Spleen (tissue), 7 donors: ENCODE data around the gene FAM117A.

Experiments used
- POLR2AphosphoS5 ChIP-seq, 3 donors: sonication (generic); formaldehyde crosslinking; IDR thresholded peaks; one replicate each; pipeline ENCODE4 v1.5.1; 2017; ENCODE audit warnings: antibody characterized with exemption in 3 of 3
- TF ChIP-seq, protein P1 (sequence below), 11 experiments: fragments of 200-600 bp in 7 of 11; fragments of 450-650 bp in 4 of 11; sonication (generic) in 4 of 11; IDR thresholded peaks in 8 of 11; conservative IDR thresholded peaks in 3 of 11; 1 replicate in 7 of 11; 2 replicates in 4 of 11; pipeline versions ENCODE4 v1.4.0 to v1.8.0; 2016 to 2021; ENCODE audit warnings: antibody characterized with exemption in 11 of 11, inconsistent platforms in 4 of 11, mild to moderate bottlenecking in 1 of 11
- donor health status: DM: no; HTN: no; CAD: no; lungs with moderate emphysema.
- donor health status: DM: no; HTN: no; CAD: no.
- donor health status: DM: no; HTN: no; CAD: no.

DNA sequence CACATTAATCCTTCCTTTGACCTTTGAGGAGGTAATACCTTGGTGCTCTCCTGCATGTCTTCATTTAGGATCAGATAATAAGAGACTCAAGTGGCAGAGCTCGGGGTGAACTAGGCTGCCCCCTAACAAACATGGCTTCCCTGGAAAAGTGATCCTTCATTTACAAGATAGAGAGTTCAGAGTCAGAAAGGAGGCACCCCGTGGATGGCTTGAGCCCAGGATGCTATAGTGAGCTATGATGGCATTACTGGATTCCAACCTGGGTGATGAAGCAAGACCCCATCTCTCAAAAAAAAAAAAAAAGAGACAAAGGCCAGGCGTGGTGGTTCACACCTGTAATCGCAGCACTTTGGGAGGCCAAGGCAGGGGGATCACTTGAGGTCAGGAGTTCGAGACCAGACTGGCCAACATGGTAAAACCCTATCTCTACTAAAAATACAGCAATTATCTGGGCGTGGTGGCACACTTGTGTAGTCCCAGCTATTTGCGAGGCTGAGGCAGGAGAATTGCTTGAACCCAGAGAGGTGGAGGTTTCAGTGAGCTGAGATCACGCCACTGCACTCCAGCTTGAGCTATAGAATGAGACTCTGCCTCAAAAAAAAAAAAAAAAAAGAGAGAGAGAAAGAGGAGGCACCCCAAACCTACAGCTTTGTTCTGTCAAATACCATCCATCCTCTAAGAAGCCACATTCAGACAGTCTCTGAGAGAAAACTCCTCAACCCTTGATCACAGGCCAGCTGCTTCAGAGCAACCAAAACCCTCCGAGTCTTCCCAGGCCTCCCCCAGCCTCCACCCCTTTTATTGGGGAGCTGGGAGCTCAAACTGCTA, 7.4 kb downstream of the FAM117A start:
- TF ChIP-seq POLR2AphosphoS5 (IDR thresholded peaks at IDR 0.05), result no peak
- TF ChIP-seq, protein P1, sequence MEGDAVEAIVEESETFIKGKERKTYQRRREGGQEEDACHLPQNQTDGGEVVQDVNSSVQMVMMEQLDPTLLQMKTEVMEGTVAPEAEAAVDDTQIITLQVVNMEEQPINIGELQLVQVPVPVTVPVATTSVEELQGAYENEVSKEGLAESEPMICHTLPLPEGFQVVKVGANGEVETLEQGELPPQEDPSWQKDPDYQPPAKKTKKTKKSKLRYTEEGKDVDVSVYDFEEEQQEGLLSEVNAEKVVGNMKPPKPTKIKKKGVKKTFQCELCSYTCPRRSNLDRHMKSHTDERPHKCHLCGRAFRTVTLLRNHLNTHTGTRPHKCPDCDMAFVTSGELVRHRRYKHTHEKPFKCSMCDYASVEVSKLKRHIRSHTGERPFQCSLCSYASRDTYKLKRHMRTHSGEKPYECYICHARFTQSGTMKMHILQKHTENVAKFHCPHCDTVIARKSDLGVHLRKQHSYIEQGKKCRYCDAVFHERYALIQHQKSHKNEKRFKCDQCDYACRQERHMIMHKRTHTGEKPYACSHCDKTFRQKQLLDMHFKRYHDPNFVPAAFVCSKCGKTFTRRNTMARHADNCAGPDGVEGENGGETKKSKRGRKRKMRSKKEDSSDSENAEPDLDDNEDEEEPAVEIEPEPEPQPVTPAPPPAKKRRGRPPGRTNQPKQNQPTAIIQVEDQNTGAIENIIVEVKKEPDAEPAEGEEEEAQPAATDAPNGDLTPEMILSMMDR (IDR thresholded peaks at IDR 0.05 in 8 of 11, conservative IDR thresholded peaks at IDR 0.05 in 3 of 11), result no peak
